ENCODE measurements around the gene RBFOX1. TPM values are rescaled to one million over a fixed set of nuclear protein-coding genes. Genes with fewer than 3 reads are reported as not detected.

The RBFOX1 gene
- total RNA-seq, 2 donors from 2014 or later, result not detected

- no peak for DNase-seq
- 43 to 63% methylated on average over 1 to 2 of the region's 2 CpGs for WGBS, 2 donors
- Histone ChIP-seq H3K4me1 (no peaks in the 10 kb centered on the region), H3K27me3 (no peaks in the 10 kb centered on the region), H3K4me3 (no peak overlapping the region), H3K36me3 (replicated peaks in 1 of 2; ENCODE audit: insufficient read depth in 1 of 2, low read depth in 2 of 2) (no peaks in the 10 kb centered on the region), H3K9me3 (no peaks in the 10 kb centered on the region), H3K27ac (no peak overlapping the region)
- TF ChIP-seq POLR2A (IDR thresholded peaks at IDR 0.05), result no peak
- no peak for TF ChIP-seq CTCF (IDR thresholded peaks at IDR 0.05)
- no peak for ATAC-seq
- intact Hi-C loops (cut with DNase I), result no loop called here
Measured at GRCh38 chr16:7431723-7432122, 99.1 kb downstream of the RBFOX1 start.

GRCh38 chr16:7436306-7436705, 103.7 kb downstream of the RBFOX1 start:
- intact Hi-C loops (cut with DNase I), result no loop called here
- no peak overlapping the region for H3K4me3 ChIP-seq
- H3K27me3 ChIP-seq, result no peaks in the 10 kb centered on the region
- TF ChIP-seq POLR2A (IDR thresholded peaks at IDR 0.05) (no peak), CTCF (IDR thresholded peaks at IDR 0.05) (no peak)
- H3K4me1 ChIP-seq, result no peaks in the 10 kb centered on the region
- 60 to 68% methylated on average over 5 of the region's 5 CpGs for WGBS, 2 donors
- H3K9me3 ChIP-seq, result no peaks in the 10 kb centered on the region
- DNase-seq, result no peak
- no peaks in the 10 kb centered on the region for H3K36me3 ChIP-seq (replicated peaks in 1 of 2; ENCODE audit: insufficient read depth in 1 of 2, low read depth in 2 of 2)
- no peak for ATAC-seq
- no peak overlapping the region for H3K27ac ChIP-seq

GRCh38 chr16:7437135-7437804, 104.6 kb downstream of the RBFOX1 start:
- intact Hi-C loops (cut with DNase I), result no loop called here
- WGBS, 2 donors, result 52 to 56% methylated on average over 12 of the region's 12 CpGs

GRCh38 chr16:7437843-7438242, 105.2 kb downstream of the RBFOX1 start:
- no peaks in the 10 kb centered on the region for H3K4me1 ChIP-seq
- ATAC-seq, result no peak

More at GRCh38 chr16:7437135-7437804, 104.6 kb downstream of the RBFOX1 start:
- H3K4me1 ChIP-seq, result no peaks in the 10 kb centered on the region
- no peak overlapping the region for H3K27ac ChIP-seq
- no peaks in the 10 kb centered on the region for H3K27me3 ChIP-seq
- no peaks in the 10 kb centered on the region for H3K36me3 ChIP-seq (replicated peaks in 1 of 2; ENCODE audit: insufficient read depth in 1 of 2, low read depth in 2 of 2)
- DNase-seq (no peak), ATAC-seq (no peak)
- H3K9me3 ChIP-seq, result no peaks in the 10 kb centered on the region
- H3K4me3 ChIP-seq, result no peak overlapping the region
- TF ChIP-seq CTCF (IDR thresholded peaks at IDR 0.05) (no peak), POLR2A (IDR thresholded peaks at IDR 0.05) (no peak)

More at GRCh38 chr16:7437843-7438242, 105.2 kb downstream of the RBFOX1 start:
- H3K9me3 ChIP-seq, result no peaks in the 10 kb centered on the region
- WGBS, 2 donors, result 80 to 81% methylated on average over 7 of the region's 7 CpGs
- DNase-seq, result no peak
- no peak overlapping the region for H3K4me3 ChIP-seq
- no peak overlapping the region for H3K27ac ChIP-seq
- TF ChIP-seq POLR2A (IDR thresholded peaks at IDR 0.05), result no peak
- no peak for TF ChIP-seq CTCF (IDR thresholded peaks at IDR 0.05)
- no peaks in the 10 kb centered on the region for H3K36me3 ChIP-seq (replicated peaks in 1 of 2; ENCODE audit: insufficient read depth in 1 of 2, low read depth in 2 of 2)
- intact Hi-C loops (cut with DNase I), result no loop called here
- no peaks in the 10 kb centered on the region for H3K27me3 ChIP-seq
